PC-9 (cell line): ENCODE data around the gene OBSCN. TPM values are rescaled to one million over a fixed set of nuclear protein-coding genes. Genes with fewer than 3 reads are reported as not detected.
A peak's percentile ranks its signal among the peaks of the same experiment; 100 is the strongest.

ENCODE experiments used
- BruUV-seq: library from RNA; stranded (reverse); fragments of 400-500 nt; replicated peaks from 2 replicates; lab custom pipeline; 2021; lab: Mats Ljungman, UMichigan
- CTCF ChIA-PET: fragments of 300-600 bp; sonication (Branson Sonifier 250); formaldehyde crosslinking; loops from one replicate; lab custom pipeline; 2022; ENCODE audit warnings: antibody characterized with exemption; lab: Charles Lee
- POLR2A ChIA-PET: fragments of 300-600 bp; sonication (Branson Sonifier 250); formaldehyde crosslinking; loops from one replicate; lab custom pipeline; 2022; ENCODE audit warnings: antibody characterized with exemption; ENCODE audit not compliant: unreplicated experiment; lab: Charles Lee
- DNase-seq, 2 experiments: peaks; one replicate each; pipeline versions ENCODE4 v3.0.0 to v3.0.0-alpha.2; 2015 to 2022; ENCODE audit warnings: mixed read lengths in 1 of 2
- H2AFZ ChIP-seq: fragments of 200-600 bp; sonication (generic); 2 replicates; pipeline ENCODE4 v1.8.1; 2017; ENCODE audit warnings: antibody characterized with exemption
- H3F3A ChIP-seq: fragments of 200-600 bp; sonication (generic); 2 replicates; pipeline ENCODE4 v1.8.1; 2017; ENCODE audit warnings: antibody characterized with exemption, mild to moderate bottlenecking, low read depth; ENCODE audit not compliant: insufficient read depth
- H3K27ac ChIP-seq: fragments of 200-600 bp; sonication (generic); 2 replicates; pipeline ENCODE4 v1.6.1; 2016; ENCODE audit warnings: mixed run types
- H3K27me3 ChIP-seq: fragments of 200-600 bp; sonication (generic); 2 replicates; pipeline ENCODE4 v1.6.1; 2016; ENCODE audit warnings: low read depth, mixed run types; ENCODE audit not compliant: insufficient read depth
- H3K36me3 ChIP-seq: fragments of 200-600 bp; sonication (generic); 2 replicates; pipeline ENCODE4 v1.6.1; 2016; ENCODE audit warnings: low read depth, mixed run types
- H3K4me1 ChIP-seq: fragments of 200-600 bp; sonication (generic); replicated peaks from 2 replicates; pipeline ENCODE4 v1.6.1; 2016; ENCODE audit warnings: mixed run types; ENCODE audit not compliant: insufficient read depth
- H3K4me2 ChIP-seq: fragments of 200-600 bp; sonication (generic); 2 replicates; pipeline ENCODE4 v1.6.1; 2017; ENCODE audit warnings: mixed run types
- H3K4me3 ChIP-seq: fragments of 200-600 bp; sonication (generic); 2 replicates; pipeline ENCODE4 v1.6.1; 2016; ENCODE audit warnings: mixed run types
- H3K79me2 ChIP-seq: fragments of 200-600 bp; sonication (generic); 2 replicates; pipeline ENCODE4 v1.6.1; 2017; ENCODE audit warnings: low read depth, mixed run types
- H3K9me2 ChIP-seq: fragments of 200-600 bp; sonication (generic); 2 replicates; pipeline ENCODE4 v1.8.1; 2017; ENCODE audit warnings: mild to moderate bottlenecking; ENCODE audit not compliant: insufficient read depth
- H3K9me3 ChIP-seq: fragments of 200-600 bp; sonication (generic); 2 replicates; pipeline ENCODE4 v1.8.1; 2016; ENCODE audit warnings: low read depth; ENCODE audit not compliant: insufficient read depth
- H4K20me1 ChIP-seq: fragments of 200-600 bp; sonication (generic); 2 replicates; pipeline ENCODE4 v1.8.1; 2017; ENCODE audit not compliant: insufficient read depth
- EZH2 ChIP-seq: fragments of 200-600 bp; sonication (generic); IDR thresholded peaks from 2 replicates; pipeline ENCODE4 v1.8.0; 2017; ENCODE audit warnings: antibody characterized with exemption, low read depth
- intact Hi-C: fragments of 100-400 bp; cut with micrococcal nuclease; formaldehyde crosslinking; loops from one replicate; pipeline ENCODE4 v1.10.0; 2022; ENCODE audit not compliant: unreplicated experiment
- total RNA-seq: library from RNA; stranded (reverse); gene quantifications from 2 replicates; pipeline ENCODE4 v1.2.3, GENCODE V29; 2021
- TF ChIP-seq, protein P1 (sequence below): fragments of 200-600 bp; sonication (generic); conservative IDR thresholded peaks from 2 replicates; pipeline ENCODE4 v1.6.1; 2017; ENCODE audit warnings: mixed run types, antibody characterized with exemption, mild to moderate bottlenecking, moderate library complexity

The OBSCN gene
- total RNA-seq, 1 experiment from 2014 or later = 62.9 TPM

DNA sequence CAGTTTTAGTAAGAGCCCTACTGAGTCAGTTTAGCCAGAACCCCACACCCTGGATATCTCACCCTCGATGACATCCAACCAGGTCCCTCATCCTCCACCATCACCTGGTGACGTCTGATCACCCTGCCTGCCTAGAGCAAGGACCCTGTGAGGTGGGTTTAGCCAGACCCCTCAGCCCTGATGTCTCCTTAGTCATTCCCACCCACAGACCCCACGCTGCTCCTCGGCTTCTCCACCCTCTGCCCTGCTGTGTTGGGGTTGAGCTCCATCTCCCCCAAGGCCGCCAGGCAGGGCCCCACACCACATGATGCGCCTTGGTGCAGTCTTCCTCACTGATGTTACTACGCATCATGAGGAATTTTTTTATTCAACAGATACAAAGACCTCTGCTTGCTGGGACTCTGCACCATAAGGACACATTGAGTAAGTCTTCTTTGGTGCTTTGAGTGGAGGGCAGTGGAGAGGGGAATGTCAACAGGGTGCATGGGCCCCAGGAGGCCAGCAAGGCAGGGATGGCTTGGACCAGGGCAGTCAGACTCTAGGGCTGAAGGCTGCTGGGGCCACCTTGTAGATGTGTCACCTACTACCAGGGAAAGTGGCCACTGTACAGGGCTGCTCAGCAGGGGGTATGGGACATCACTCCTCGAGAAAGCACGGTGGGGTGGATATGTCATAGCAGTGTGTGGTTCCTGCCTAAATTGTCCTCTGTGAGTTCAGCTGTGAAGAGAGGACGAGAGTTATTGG is 43.9 kb upstream of the OBSCN start:
- ChIA-PET CTCF (interaction anchor here (0.6 to 0.7 kb wide), 2 partner anchors 99 to 1424 kb away, joined by 3 to 6 read pairs; no protein-coding TSS in a partner anchor), POLR2A (interaction anchor here (0.6 kb wide), 1 partner anchor 264 kb away, joined by 4 read pairs; no protein-coding TSS in a partner anchor)
- no peaks in the 10 kb centered on the region for H3K9me3 ChIP-seq
- no peak overlapping the region for H2AFZ ChIP-seq
- H3K4me1 ChIP-seq = peaks cover 13% of the 10 kb centered on the region
- no peaks in the 10 kb centered on the region for H3K36me3 ChIP-seq
- no peaks in the 10 kb centered on the region for H3K9me2 ChIP-seq
- H3K27ac ChIP-seq = no peak overlapping the region
- H3K4me3 ChIP-seq = no peak overlapping the region
- H4K20me1 ChIP-seq = no peaks in the 10 kb centered on the region
- no TSS peak for BruUV-seq
- peak overlapping the region; percentile 88; the same call in 1 of the 2 replicates for H3K4me2 ChIP-seq
- 0 out of 2 replicates have a peak, but pooled peaks cover 19% of the 10 kb centered on the region for H3K79me2 ChIP-seq
- no peak for TF ChIP-seq EZH2
- TF ChIP-seq, protein P1, sequence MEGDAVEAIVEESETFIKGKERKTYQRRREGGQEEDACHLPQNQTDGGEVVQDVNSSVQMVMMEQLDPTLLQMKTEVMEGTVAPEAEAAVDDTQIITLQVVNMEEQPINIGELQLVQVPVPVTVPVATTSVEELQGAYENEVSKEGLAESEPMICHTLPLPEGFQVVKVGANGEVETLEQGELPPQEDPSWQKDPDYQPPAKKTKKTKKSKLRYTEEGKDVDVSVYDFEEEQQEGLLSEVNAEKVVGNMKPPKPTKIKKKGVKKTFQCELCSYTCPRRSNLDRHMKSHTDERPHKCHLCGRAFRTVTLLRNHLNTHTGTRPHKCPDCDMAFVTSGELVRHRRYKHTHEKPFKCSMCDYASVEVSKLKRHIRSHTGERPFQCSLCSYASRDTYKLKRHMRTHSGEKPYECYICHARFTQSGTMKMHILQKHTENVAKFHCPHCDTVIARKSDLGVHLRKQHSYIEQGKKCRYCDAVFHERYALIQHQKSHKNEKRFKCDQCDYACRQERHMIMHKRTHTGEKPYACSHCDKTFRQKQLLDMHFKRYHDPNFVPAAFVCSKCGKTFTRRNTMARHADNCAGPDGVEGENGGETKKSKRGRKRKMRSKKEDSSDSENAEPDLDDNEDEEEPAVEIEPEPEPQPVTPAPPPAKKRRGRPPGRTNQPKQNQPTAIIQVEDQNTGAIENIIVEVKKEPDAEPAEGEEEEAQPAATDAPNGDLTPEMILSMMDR = no peak
- DNase-seq = no peak
- intact Hi-C loops = loop anchor here (2.0 kb wide), 1 partner anchor 15 kb away; the partner anchor contains the start of gene GJC2
- no peaks in the 10 kb centered on the region for H3K27me3 ChIP-seq
- H3F3A ChIP-seq = peaks cover 7% of the 10 kb centered on the region; the same call in 1 of the 2 replicates

DNA sequence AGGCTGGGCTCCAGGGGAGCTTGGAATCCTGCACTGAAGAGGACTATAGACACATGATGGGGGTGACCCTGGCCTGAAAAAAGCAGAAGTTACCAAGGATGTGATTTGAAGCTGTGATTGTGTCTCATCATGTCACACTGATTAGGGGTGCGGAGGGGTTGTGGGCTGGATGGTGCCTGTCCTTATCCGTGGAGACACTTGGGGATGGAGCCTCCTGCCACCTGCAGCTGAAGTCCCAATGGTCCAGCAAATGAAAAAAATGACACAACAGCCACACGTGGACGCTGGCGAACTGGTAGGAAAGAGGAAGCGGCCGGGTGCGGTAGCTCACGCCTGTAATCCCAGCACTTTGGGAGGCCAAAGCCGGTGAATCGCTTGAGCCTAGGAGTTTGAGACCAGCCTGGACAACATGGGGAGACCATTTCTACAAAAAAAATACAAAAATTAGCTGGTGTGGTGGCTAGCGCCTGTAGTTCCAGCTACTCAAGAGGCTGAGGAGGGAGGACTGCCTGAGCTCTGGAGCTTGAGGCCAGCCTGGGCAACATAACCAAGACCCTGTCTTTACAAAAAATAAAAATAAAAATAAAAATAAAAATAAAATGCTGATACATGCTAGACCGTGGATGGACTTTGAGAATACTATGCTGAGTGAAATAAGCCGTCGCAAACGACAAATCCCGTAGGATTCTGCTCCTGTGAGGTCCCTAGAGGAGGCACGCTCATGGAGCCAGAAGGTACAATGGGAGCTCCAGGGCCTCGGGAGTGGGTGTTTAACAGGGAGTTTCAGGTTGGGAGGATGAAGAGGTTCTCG is 43.1 kb upstream of the OBSCN start:
- peak overlapping the region; percentile 88 for H3K4me2 ChIP-seq
- peak overlapping the region; percentile 60 for H3K27ac ChIP-seq
- no peaks in the 10 kb centered on the region for H3K36me3 ChIP-seq
- intact Hi-C loops = loop anchor here (5.0 kb wide), 1 partner anchor 602 kb away; the partner anchor contains the start of gene ZNF678
- TF ChIP-seq EZH2 = no peak
- TF ChIP-seq, protein P1 = no peak
- no peak for DNase-seq
- H4K20me1 ChIP-seq = no peaks in the 10 kb centered on the region
- POLR2A ChIA-PET = interaction anchor here (0.6 to 1.0 kb wide), 6 partner anchors 7 to 105 kb away, joined by 3 to 9 read pairs (median 4); no protein-coding TSS in a partner anchor
- H3K4me3 ChIP-seq = peak overlapping the region; percentile 70; the same call in 1 of the 2 replicates
- no peaks in the 10 kb centered on the region for H3K9me3 ChIP-seq
- H3K9me2 ChIP-seq = no peaks in the 10 kb centered on the region
- CTCF ChIA-PET = interaction anchor here (0.6 to 1.5 kb wide), 5 partner anchors 9 to 1425 kb away, joined by 3 to 11 read pairs (median 8); no protein-coding TSS in a partner anchor
- H3K79me2 ChIP-seq = 0 out of 2 replicates have a peak, but pooled peaks cover 21% of the 10 kb centered on the region
- H2AFZ ChIP-seq = peak overlapping the region; percentile 76; the same call in 1 of the 2 replicates
- no peaks in the 10 kb centered on the region for H3K27me3 ChIP-seq
- BruUV-seq = TSS peak; percentile 92
- H3K4me1 ChIP-seq = peaks cover 13% of the 10 kb centered on the region
- peaks cover 7% of the 10 kb centered on the region; the same call in 1 of the 2 replicates for H3F3A ChIP-seq
